Upper lobe of right lung (tissue), 1 donor: ENCODE data around the gene USH1G. TPM values are rescaled to one million over a fixed set of nuclear protein-coding genes. Genes with fewer than 3 reads are reported as not detected.

Experiments used
- ATAC-seq: fragments of 200-7000 bp; cut with Tn5 transposase; one replicate; pipeline ENCODE4 v1.9.1; 2020; ENCODE audit warnings: mild to moderate bottlenecking, moderate library complexity
- DNase-seq: peaks from one replicate; pipeline ENCODE4 v3.0.0-alpha.2; 2020
- H3K27ac ChIP-seq: fragments of 200-600 bp; one replicate; pipeline ENCODE4 v1.8.0; 2022
- H3K27me3 ChIP-seq: fragments of 200-600 bp; one replicate; pipeline ENCODE4 v1.8.0; 2022; ENCODE audit warnings: mild to moderate bottlenecking
- H3K36me3 ChIP-seq: fragments of 200-600 bp; one replicate; pipeline ENCODE4 v1.8.0; 2022
- H3K4me1 ChIP-seq: fragments of 200-600 bp; one replicate; pipeline ENCODE4 v1.8.0; 2022
- H3K4me3 ChIP-seq: fragments of 200-600 bp; one replicate; pipeline ENCODE4 v1.8.0; 2022; ENCODE audit warnings: mild to moderate bottlenecking
- H3K9me3 ChIP-seq: fragments of 200-600 bp; one replicate; pipeline ENCODE4 v1.8.0; 2022
- CTCF ChIP-seq: fragments of 200-600 bp; IDR thresholded peaks from one replicate; pipeline ENCODE4 v1.8.0; 2022; ENCODE audit warnings: antibody characterized with exemption
- intact Hi-C: fragments of 100-400 bp; cut with DNase I; formaldehyde crosslinking; loops from one replicate; pipeline ENCODE4 v1.11.0; 2022
- total RNA-seq: library from RNA; stranded (reverse); fragmentation: NEBNext Ultra II Directional; extraction: Animal tissue kit (Norgen Biotek cat#: 25700); gene quantifications from one replicate; pipeline ENCODE4 v1.2.1, GENCODE V29; 2021
- donor health status: DM: no; HTN: yes; CAD: no; lungs with severe emphysema.

USH1G gene
- total RNA-seq, 1 donor from 2014 or later: not detected

- TF ChIP-seq CTCF: no peak
- Histone ChIP-seq H3K4me1 (no peaks in the 10 kb centered on the region), H3K27ac (no peak overlapping the region), H3K27me3 (peaks cover 68% of the 10 kb centered on the region), H3K36me3 (no peaks in the 10 kb centered on the region), H3K9me3 (no peaks in the 10 kb centered on the region), H3K4me3 (no peak overlapping the region)
- intact Hi-C loops: no loop called here
- ATAC-seq (no peak), DNase-seq (no peak)
Measured at GRCh38 chr17:74939534-74939933, 16.5 kb upstream of the USH1G start.

- Histone ChIP-seq H3K4me3 (no peak overlapping the region), H3K36me3 (no peaks in the 10 kb centered on the region), H3K9me3 (no peaks in the 10 kb centered on the region), H3K4me1 (no peaks in the 10 kb centered on the region), H3K27ac (no peak overlapping the region), H3K27me3 (peaks cover 75% of the 10 kb centered on the region)
- TF ChIP-seq CTCF: no peak
- intact Hi-C loops: no loop called here
- ATAC-seq (no peak), DNase-seq (no peak)
Measured at GRCh38 chr17:74938194-74938950, 15.3 kb upstream of the USH1G start.

- Histone ChIP-seq H3K9me3 (no peaks in the 10 kb centered on the region), H3K27me3 (peaks cover 75% of the 10 kb centered on the region), H3K36me3 (no peaks in the 10 kb centered on the region), H3K27ac (no peak overlapping the region), H3K4me3 (no peak overlapping the region), H3K4me1 (no peaks in the 10 kb centered on the region)
- intact Hi-C loops: no loop called here
- no peak for TF ChIP-seq CTCF
- DNase-seq: no peak
- ATAC-seq: no peak
Measured at GRCh38 chr17:74937064-74938051, 14.3 kb upstream of the USH1G start.

GRCh38 chr17:74936470-74936799, 13.4 kb upstream of the USH1G start:
- H3K4me1 ChIP-seq: no peaks in the 10 kb centered on the region
- DNase-seq (no peak), ATAC-seq (no peak)
- intact Hi-C loops: no loop called here
- no peaks in the 10 kb centered on the region for H3K9me3 ChIP-seq
- TF ChIP-seq CTCF: no peak
- peaks cover 68% of the 10 kb centered on the region for H3K27me3 ChIP-seq
- no peak overlapping the region for H3K27ac ChIP-seq
- no peaks in the 10 kb centered on the region for H3K36me3 ChIP-seq
- H3K4me3 ChIP-seq: no peak overlapping the region

- intact Hi-C loops: no loop called here
- H3K36me3 ChIP-seq: no peaks in the 10 kb centered on the region
- H3K9me3 ChIP-seq: no peaks in the 10 kb centered on the region
- no peak within 1 kb of the TSS for H3K27ac ChIP-seq
- no peak within 1 kb of the TSS for H3K4me3 ChIP-seq
- TF ChIP-seq CTCF: no peak
- no peaks in the 10 kb centered on the region for H3K4me1 ChIP-seq
- DNase-seq: no peak
- peaks cover 63% of the 10 kb centered on the region for H3K27me3 ChIP-seq
- no peak for ATAC-seq
Measured at GRCh38 chr17:74935585-74936469, 12.8 kb upstream of the USH1G start, which contains the start of gene OTOP3. Gene OTOP3 (plus strand): TSS chr17:74935898. CDS start chr17:74935922, 24 bp downstream.
